NCI-H2171 treated with DMSO at 0.1 percent for 48 hours (cell line): ENCODE data around the gene STK16.

Experiments
- DNase-seq: peaks from one replicate; lab custom pipeline; 2025; lab: John Stamatoyannopoulos, UW

The STK16 gene

DNA sequence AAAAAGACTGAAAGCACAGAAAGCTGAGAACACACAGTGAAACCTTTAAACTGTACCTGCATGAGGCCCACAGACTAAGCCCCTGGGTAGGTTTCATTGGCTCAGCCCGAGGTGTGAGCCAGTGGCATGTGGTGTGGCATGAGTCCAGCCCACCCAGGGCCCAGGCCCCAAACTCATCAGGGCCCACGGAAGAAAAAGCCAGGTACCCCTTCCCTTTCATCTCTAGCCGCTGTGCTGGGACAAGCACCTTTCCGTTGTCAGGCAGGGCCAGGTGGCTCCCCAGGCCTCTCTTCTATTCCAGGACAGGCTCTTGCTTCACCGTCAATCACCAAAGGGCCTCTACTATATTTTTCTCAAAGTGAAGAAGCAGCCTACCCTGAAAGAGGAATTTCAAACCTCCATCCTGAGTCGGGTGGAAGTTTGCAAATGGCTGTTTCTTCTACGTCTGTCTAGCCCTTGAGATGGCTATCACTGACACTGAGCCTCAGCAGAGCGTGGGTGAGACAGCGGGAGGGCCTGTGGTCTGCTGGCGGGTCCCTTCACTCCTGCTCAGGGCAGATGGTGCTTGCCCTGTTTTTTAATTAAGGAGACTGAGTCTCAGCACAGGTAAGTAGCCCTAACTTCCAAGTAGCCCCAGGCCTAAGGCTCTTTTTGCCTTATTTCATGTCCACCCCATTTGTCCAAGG, 42.4 kb downstream of the STK16 start:
- DNase-seq: no peak

DNA sequence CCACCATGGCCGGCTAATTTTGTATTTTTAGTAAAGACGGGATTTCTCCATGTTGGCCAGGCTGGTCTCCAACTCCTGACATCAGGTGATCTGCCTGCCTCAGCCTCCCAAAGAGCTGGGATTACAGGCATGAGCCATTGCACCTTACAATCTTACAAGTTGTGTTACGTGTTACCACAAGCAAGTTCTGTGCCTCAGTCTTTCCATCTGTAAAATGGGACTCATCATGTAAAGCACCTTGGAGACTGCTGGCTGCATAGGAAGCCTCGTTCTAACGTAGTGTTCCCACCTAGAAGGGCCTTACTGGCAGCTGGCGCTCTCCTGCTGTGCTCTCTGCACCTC, 43.9 kb downstream of the STK16 start:
- DNase-seq: no peak

DNA sequence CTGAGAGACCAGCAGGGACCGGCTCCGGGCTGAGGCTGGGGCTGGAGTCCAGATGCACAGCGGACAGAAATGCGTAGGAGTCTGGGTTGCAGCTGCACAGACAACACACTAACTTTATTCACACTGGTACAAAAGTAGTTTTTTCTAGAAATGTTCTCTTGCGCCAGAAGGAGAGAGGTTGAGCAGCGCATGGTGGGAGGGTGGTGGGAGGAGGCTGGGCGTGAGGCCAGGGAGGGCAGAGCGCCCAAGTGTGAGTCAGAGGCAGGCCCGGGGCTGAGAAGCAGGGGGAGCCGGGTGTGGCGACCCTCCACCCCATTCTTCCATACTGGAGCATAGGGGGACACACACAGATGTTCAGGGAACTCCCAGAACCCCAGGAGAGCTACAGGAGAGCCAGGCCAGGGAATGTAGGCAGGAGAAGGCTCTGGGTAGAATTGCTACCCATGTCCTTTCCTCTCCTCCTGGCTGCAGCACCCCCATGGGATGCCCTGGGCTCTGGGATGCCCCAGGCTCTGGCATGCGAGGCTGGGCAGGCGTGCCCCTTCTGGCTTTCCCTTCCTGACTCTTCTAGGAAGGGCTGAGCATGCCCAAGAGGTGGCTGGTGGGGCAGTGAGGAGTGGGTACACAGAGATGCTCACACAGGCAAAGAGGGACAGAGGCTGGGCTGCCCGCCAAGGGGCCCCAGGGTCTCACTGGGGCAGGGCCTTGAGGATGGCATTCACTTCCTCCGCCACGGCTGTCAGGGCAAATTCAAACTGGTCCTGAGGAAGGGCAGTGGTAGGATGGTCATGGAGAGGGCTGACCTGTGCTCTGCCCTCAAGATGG, 44.5 kb downstream of the STK16 start:
- peak; percentile 69 for DNase-seq

DNA sequence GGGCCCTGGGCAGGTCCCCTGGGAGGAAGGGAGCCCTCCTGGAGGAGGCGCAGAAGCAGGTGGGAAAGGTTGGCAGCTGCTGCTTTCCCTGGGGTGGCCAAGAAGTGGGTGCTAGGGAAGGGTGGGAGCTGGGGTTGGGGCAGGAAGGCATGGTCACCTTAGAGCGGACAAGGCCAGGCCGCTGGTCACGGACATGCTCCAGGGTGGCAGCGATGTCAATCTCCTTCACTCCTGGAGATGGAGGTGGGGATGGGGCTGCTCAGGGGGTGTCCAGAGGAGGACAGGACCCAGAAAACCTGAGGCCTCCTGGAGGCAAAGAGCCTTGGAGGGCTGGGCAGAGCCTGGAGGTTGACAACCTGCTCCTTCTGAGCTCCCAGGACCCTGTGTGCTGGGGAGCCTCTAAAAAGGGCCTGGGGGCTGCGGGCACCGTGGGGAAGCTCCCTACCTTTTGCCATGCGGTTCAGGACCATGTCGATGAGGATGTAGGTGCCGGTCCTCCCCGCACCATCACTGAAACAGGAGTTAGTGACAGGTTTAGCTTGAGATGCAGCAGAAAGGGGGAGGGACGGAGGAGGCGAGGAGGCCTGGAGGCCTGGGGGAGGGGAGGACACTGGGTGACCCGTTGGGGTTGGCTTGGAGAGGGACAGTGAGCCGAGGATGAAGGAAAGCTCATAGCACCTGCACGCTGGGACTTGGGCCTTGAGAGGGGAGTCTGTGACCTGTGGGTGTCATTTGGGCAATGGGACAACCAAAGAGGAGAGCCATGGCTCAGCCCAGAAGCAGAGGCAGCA, 45.3 kb downstream of the STK16 start:
- DNase-seq: no peak

DNA sequence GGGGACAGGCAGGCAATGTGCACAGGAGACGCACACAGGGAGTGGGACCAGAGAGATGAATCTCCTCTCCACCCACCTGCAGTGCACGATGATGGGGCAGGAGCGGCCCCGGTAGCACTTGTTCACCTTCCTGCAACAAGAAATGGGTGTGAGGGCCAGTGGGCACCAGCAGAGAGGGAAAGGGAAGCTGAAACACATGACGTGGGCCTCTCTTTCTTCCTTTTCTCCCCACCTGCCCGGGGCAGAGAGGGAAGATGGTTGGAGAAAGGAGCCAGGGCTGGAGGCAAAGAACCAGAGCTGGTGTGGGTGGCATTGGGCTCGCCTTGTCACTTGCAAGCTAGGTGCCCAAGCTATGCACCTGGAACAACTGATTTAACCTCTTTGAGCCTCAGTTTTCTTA, 46.1 kb downstream of the STK16 start:
- DNase-seq: no peak

DNA sequence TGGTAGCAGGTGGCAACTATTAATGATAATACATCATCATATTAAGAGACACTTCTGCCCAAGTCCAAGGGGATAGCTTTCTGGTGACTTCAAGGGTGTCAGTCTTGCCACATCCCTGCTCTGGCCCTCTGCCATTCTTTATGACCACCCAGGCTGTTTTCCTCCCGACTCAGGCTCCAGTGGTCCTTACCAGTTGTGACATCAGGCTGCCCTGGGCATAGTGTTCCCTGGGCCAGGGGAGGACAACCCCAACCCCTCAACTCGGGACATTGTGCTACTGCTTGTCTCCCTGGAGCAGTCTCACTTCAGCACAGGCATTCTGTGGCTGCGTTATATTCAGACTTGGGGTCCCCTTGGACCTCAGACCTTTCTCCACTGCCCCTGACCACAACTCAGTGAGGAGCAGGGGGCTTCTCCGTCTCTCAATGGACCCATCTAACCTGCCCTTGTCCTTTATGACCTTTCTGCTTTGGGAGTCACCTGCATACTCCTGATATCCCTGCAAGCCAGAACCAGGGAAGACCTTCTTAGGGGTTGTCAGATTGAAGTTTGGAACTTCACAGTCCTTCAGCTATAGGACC, 46.7 kb downstream of the STK16 start:
- DNase-seq: no peak

DNA sequence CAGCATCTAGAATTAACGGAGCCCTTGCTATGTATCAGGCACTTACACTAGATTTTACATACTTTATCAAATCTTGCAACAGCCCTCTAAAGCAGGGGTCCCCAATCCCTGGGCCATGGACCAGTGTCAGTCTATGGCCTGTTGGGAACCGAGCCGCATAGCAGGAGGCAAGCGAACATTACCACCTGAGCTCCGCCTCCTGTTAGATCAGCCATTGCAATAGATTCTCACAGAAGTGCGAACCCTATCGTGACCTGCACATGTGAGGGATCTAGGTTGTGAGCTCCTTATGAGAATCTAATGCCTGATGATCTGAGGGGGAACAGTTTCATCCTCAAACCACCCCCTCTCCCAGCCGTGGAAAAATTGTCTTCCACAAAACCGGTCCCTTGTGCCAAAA, 47.3 kb downstream of the STK16 start:
- no peak for DNase-seq

DNA sequence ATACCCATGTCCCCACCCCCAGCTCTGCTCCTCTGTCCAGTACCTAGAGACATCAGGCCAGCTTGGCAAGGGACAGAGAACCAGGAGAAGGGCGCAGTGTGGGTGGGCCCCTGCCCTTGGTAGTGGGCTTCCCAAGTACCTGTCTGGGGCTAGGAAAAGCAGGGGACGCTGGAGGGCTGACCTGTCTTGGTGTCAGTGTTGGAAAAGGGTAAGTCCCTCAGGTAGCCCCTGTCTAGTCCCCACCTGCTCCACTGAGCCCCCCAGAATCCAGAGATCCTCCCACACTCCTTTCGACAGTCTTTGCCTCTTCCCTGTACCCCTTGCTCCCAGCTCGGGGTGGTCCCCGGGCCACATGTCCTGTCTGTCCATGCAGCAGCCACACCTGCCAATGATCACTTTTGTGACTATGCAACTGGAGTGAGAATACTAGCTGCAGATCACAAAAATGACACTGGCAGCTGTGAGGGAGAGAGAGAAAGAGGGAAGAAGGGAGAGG, 48.5 kb downstream of the STK16 start:
- DNase-seq: no peak

DNA sequence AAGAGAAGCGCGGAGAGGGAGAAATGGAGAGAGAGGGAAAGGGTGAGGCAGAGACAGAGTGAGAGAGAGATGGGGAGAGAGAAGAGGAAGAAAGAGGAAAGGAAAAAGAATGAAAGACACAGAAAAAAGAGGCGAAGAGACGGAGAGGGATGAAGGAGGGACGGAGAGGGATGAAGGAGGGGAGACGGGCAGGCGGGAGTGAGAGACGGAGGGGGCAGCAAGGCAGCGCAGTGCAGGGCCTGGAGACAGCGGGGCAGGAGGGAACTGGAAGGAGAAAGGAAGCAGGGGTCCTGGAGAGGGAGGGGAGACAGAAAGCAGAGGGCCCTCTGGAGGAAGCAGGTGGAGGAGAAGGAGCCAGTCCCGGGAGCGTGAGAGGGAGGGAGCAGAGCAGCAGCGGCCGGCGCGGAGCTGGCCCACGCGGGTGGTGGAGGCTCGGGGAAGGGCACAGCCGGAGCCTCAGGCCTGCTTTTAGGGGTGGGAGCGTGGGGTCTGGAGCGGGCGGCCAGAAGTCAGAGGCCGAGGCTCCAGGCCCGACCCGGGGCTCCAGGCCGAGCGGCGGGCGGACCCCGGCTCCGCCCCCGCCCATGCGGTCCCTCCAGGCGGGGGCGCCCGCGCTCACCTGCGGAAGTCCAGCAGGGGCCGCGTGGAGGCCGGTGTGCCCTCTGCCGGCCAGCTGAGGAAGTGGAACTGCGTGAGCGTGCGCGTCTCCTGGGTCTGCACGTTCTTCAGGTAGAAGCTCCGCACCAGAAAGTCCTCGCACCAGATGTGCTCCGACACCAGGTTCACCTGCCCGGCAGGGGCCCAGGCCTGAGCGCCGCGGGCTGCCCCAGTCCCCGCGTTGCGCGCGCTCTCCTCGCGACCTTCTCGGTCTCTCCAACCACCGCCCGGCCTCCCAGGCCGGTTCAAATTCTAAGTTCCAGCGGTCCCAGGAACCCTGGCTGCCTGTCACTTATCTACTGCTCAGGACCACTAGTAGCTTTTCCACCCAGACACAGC, 49.4 kb downstream of the STK16 start:
- peak; percentile 80 for DNase-seq

DNA sequence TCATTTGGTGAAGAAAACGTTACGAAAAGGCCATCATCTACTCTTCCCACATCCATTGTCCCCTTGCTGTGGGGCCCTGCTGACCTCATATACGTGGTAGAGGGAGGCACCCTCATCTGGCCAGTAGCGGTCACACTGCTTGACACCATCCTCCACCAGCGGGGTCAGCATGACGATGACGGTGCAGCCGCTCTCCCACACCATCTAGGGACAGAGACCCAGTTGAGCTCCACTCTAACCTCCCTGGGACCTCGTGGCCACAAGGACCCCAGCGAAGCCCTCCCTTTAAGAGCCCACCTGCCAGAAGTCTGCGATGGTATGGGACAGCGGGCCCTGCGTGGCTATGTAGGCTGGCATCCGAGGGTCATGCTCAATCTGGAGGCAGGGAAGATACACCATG, 50.9 kb downstream of the STK16 start:
- DNase-seq: no peak

DNA sequence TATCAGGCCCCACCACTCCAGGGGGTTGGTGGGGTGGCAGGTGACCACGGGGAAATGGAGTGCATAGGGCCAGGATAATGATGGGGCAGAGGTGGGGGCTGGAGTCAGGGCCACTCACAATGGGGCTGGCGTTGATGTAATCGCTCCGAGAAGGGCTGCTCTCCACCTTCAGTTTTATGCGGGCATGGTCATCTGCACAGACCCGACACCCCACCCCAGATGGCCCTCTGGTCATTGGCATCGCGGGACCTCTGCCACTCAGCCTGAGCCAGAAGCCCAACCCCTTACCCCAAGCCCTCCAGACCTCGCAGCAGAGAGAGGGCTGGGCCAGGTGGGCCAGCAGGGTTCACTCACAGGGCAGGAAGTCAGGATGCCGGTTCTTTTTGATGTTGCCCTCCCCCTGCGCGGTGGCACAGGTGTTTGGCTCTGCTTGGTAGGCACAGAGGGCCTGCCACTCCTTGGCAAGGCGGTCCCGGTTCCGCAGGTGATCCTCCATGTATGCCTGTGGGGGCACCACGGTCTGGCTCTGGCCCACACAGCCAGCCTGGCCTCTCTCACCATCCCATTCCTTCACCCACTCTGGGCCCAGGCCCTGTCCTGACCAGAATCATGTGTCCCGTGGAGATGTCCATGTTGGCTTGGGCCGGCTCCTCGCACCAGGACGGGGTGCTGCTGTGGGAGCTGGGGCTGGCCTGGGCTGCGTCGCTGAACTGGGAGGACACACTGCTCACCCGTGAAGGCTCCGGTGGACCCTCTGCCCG, 51.5 kb downstream of the STK16 start:
- DNase-seq: no peak

DNA sequence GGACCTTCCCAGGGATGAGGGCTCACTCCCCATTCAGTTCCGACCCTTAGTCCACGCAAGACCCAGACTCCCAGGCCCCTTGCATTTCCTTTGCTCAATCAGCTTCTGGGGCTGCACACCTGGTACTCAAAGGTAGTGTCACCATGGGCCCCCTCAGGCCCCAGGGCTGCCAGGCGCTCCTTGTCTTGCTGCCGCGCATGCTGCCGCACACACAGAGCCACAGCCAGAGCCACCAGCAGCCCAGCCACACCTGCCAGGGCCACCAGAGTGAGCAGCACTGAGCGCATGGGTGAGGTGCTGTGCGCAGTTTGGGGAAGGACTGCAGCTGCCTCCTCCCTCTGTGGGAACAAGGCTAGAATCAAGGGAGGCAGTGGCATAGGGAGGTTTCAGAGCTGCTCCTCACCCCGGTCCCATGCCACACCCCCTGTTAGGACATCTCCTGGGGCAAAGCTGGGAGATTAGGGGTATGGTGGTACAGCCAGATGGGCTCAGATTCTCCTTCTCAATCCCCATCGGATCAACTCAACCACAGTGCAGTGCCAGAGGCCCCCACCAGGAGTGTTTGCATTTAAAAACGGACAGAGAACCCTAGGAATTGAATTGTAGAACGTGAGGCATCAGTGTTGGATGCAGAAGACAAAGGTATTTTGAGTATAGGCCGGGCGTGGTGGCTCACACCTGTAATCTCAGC, 52.6 kb downstream of the STK16 start:
- DNase-seq: no peak

DNA sequence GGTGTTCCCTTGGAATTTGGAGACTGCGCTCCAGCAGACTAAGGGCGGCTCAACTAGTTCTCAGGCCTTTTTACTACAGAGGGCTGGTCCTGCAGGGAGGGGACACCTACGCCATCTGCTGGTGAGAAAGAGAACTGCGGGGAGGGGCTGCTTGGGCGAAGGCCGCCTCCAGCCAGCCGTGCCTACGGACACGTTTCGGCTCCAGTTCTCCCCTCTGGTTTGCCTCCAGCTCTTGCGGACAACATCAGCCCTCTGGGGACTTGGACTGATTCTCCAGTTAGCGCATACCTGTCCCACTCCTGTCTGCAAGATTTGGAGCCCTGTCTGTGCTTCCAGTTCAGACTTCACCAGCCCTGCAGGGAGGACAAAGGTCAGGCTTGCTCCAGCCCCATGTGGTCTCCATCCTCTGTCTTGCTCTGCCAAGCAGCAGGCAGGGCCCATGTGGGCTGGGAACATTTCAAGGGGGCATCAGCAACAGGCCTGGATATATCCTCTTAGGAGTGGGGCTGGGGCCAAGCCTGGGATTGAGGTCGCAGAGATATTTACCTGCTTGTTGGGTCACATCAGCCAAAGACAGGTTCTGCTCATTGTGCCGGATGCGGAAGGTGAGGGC, 53.6 kb downstream of the STK16 start:
- DNase-seq: peak; percentile 66

DNA sequence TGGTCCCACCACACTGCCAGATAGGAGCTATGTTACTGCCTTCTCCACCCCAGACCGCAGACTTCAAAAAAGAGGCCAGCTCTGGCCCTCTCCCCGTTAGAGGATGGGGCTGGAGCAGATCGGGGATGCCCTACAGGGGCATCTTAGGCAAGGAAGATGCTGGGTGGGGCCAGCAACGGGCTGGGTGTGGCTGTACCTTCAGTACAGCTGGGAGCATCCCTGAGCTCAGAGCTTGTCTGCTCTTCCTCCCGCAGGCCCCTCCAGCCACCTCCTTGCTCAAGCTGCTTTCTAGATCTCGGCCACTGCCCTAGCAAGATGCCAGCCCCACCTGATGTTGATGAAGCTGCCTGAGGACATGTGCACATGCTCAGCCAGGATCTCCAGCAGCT, 54.1 kb downstream of the STK16 start:
- DNase-seq: no peak
